ENCODE results near the gene USP4. TPM values are rescaled to one million over a fixed set of nuclear protein-coding genes. Genes with fewer than 3 reads are reported as not detected.

USP4 gene
- total and polyA plus RNA-seq, 2 experiments from 2014 or later = 16.9 to 20.3 TPM

- DNase-seq (ENCODE audit: low spot score) = no peak
- no peaks in the 10 kb centered on the region for H3K27me3 ChIP-seq (ENCODE audit: insufficient read depth)
- Mint-ChIP-seq H3K4me3 (no peak overlapping the region), H3K27me3 (ENCODE audit: insufficient read depth, low read depth, poor library complexity) (no peaks in the 10 kb centered on the region), H3K36me3 (ENCODE audit: low read depth) (peaks cover 5% of the 10 kb centered on the region; the same call in 2 of the 3 replicates), H3K27ac (no peak overlapping the region), H3K9me3 (no peaks in the 10 kb centered on the region), H3K4me1 (no peaks in the 10 kb centered on the region)
- peaks cover 100% of the 10 kb centered on the region for H3K79me2 ChIP-seq (replicated peaks; ENCODE audit: insufficient read depth)
- no peak overlapping the region for H2AFZ ChIP-seq
- H3K4me1 ChIP-seq (ENCODE audit: insufficient read depth) = no peaks in the 10 kb centered on the region
- no peak overlapping the region for H3K4me3 ChIP-seq
- no peak for TF ChIP-seq CREB1 (CRISPR knock-in tag; IDR thresholded peaks at IDR 0.05; ENCODE audit: low read depth)
- TF ChIP-seq NANOG (IDR thresholded peaks at IDR 0.05; ENCODE audit: borderline replicate concordance) = no peak
- TF ChIP-seq EZH2phosphoT487 (IDR thresholded peaks at IDR 0.05; ENCODE audit: unreplicated experiment) = no peak
- TF ChIP-seq, protein P1, sequence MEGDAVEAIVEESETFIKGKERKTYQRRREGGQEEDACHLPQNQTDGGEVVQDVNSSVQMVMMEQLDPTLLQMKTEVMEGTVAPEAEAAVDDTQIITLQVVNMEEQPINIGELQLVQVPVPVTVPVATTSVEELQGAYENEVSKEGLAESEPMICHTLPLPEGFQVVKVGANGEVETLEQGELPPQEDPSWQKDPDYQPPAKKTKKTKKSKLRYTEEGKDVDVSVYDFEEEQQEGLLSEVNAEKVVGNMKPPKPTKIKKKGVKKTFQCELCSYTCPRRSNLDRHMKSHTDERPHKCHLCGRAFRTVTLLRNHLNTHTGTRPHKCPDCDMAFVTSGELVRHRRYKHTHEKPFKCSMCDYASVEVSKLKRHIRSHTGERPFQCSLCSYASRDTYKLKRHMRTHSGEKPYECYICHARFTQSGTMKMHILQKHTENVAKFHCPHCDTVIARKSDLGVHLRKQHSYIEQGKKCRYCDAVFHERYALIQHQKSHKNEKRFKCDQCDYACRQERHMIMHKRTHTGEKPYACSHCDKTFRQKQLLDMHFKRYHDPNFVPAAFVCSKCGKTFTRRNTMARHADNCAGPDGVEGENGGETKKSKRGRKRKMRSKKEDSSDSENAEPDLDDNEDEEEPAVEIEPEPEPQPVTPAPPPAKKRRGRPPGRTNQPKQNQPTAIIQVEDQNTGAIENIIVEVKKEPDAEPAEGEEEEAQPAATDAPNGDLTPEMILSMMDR (conservative IDR thresholded peaks at IDR 0.05; ENCODE audit: low read depth in 2 of 2) = no peak
- no peak for TF ChIP-seq ZNF114 (CRISPR knock-in tag; IDR thresholded peaks at IDR 0.05)
- TF ChIP-seq JUNB (IDR thresholded peaks at IDR 0.05; ENCODE audit: unreplicated experiment) = no peak
- TF ChIP-seq STAT1 (IDR thresholded peaks at IDR 0.05; ENCODE audit: unreplicated experiment) = no peak
- H4K20me1 ChIP-seq (replicated peaks; ENCODE audit: insufficient read depth) = peaks cover 67% of the 10 kb centered on the region
- H3K27ac ChIP-seq (ENCODE audit: low read depth) = no peak overlapping the region
- peak; percentile 46; the same call in 2 of the 3 replicates for ATAC-seq
- no peaks in the 10 kb centered on the region for H3K9me2 ChIP-seq (ENCODE audit: insufficient read depth)
- no peaks in the 10 kb centered on the region for H3K36me3 ChIP-seq (ENCODE audit: insufficient read depth)
- H3K4me2 ChIP-seq = no peak overlapping the region
- H3F3A ChIP-seq (replicated peaks; ENCODE audit: low read depth) = no peaks in the 10 kb centered on the region; the same call in 1 of the 2 replicates
Observed at GRCh38 chr3:49389297-49389696, 49.4 kb upstream of the USP4 start.

GRCh38 chr3:49388289-49388820 is 48.5 kb upstream of the USP4 start:
- Histone ChIP-seq H3K36me3 (ENCODE audit: insufficient read depth) (no peaks in the 10 kb centered on the region), H3K27me3 (ENCODE audit: insufficient read depth) (no peaks in the 10 kb centered on the region), H3F3A (replicated peaks; ENCODE audit: low read depth) (peaks cover 4% of the 10 kb centered on the region; the same call in 1 of the 2 replicates), H3K4me1 (ENCODE audit: insufficient read depth) (no peaks in the 10 kb centered on the region), H3K9me2 (ENCODE audit: insufficient read depth) (no peaks in the 10 kb centered on the region), H2AFZ (no peak overlapping the region), H3K79me2 (replicated peaks; ENCODE audit: insufficient read depth) (peaks cover 100% of the 10 kb centered on the region), H3K27ac (ENCODE audit: low read depth) (no peak overlapping the region), H3K4me3 (no peak overlapping the region), H4K20me1 (replicated peaks; ENCODE audit: insufficient read depth) (peaks cover 68% of the 10 kb centered on the region), H3K4me2 (no peak overlapping the region)
- Mint-ChIP-seq H3K27me3 (ENCODE audit: insufficient read depth, low read depth, poor library complexity) (no peaks in the 10 kb centered on the region), H3K9me3 (no peaks in the 10 kb centered on the region), H3K36me3 (ENCODE audit: low read depth) (peaks cover 3% of the 10 kb centered on the region; the same call in 2 of the 3 replicates), H3K4me3 (no peak overlapping the region), H3K27ac (no peak overlapping the region), H3K4me1 (no peaks in the 10 kb centered on the region)
- ATAC-seq (no peak), DNase-seq (ENCODE audit: low spot score) (no peak)
- no peak for TF ChIP-seq STAT1 (IDR thresholded peaks at IDR 0.05; ENCODE audit: unreplicated experiment)
- TF ChIP-seq ZNF114 (CRISPR knock-in tag; IDR thresholded peaks at IDR 0.05) = no peak

- Mint-ChIP-seq H3K9me3 (no peaks in the 10 kb centered on the region), H3K4me1 (no peaks in the 10 kb centered on the region), H3K27me3 (ENCODE audit: insufficient read depth, low read depth, poor library complexity) (no peaks in the 10 kb centered on the region), H3K36me3 (ENCODE audit: low read depth) (peaks cover 3% of the 10 kb centered on the region; the same call in 2 of the 3 replicates), H3K27ac (no peak overlapping the region; the same call in 1 of the 2 replicates), H3K4me3 (no peak overlapping the region)
- H3K36me3 ChIP-seq (ENCODE audit: insufficient read depth) = no peaks in the 10 kb centered on the region
- peaks cover 62% of the 10 kb centered on the region for H4K20me1 ChIP-seq (replicated peaks; ENCODE audit: insufficient read depth)
- H3K9me2 ChIP-seq (ENCODE audit: insufficient read depth) = no peaks in the 10 kb centered on the region
- peaks cover 4% of the 10 kb centered on the region; the same call in 1 of the 2 replicates for H3F3A ChIP-seq (replicated peaks; ENCODE audit: low read depth)
- DNase-seq (ENCODE audit: low spot score) (no peak), ATAC-seq (no peak)
- H3K4me3 ChIP-seq = no peak overlapping the region
- peaks cover 100% of the 10 kb centered on the region for H3K79me2 ChIP-seq (replicated peaks; ENCODE audit: insufficient read depth)
- no peaks in the 10 kb centered on the region for H3K27me3 ChIP-seq (ENCODE audit: insufficient read depth)
- H2AFZ ChIP-seq = no peak overlapping the region
- no peak overlapping the region for H3K4me2 ChIP-seq
- no peak overlapping the region for H3K27ac ChIP-seq (ENCODE audit: low read depth)
- H3K4me1 ChIP-seq (ENCODE audit: insufficient read depth) = no peaks in the 10 kb centered on the region
- TF ChIP-seq ZNF114 (CRISPR knock-in tag; IDR thresholded peaks at IDR 0.05) (no peak), ETS1 (IDR thresholded peaks at IDR 0.05) (no peak), CREB1 (CRISPR knock-in tag; IDR thresholded peaks at IDR 0.05; ENCODE audit: low read depth) (no peak), POLR2AphosphoS5 (IDR thresholded peaks at IDR 0.05; ENCODE audit: low read depth) (no peak)
Observed at GRCh38 chr3:49387721-49388120, 47.9 kb upstream of the USP4 start.

Measured in GM23338 (cell line).